Measurements from ENCODE around the gene RNF145.
"Not testable (repeated sequence)": the region's sequence is repeated elsewhere in the genome, so short reads cannot be mapped to it uniquely, and the experiment has no call there.

Gene RNF145

GRCh38 chr5:159189310-159189709 lies 20.0 kb downstream of the RNF145 start:
- no peak for DNase-seq (ENCODE audit: low read depth in 3 of 3)

GRCh38 chr5:159187719-159188118 lies 21.6 kb downstream of the RNF145 start:
- DNase-seq (ENCODE audit: low read depth in 3 of 3), result no peak

- DNase-seq (ENCODE audit: low read depth in 3 of 3), result no peak
These were observed 23.0 kb downstream of the RNF145 start for GRCh38 chr5:159186319-159186718.

GRCh38 chr5:159185773-159186172 lies 23.6 kb downstream of the RNF145 start:
- no peak for DNase-seq (ENCODE audit: low read depth in 3 of 3)

- no peak for DNase-seq (ENCODE audit: low read depth in 3 of 3)
These were observed 24.4 kb downstream of the RNF145 start for GRCh38 chr5:159184858-159185381.

GRCh38 chr5:159184236-159184635 lies 25.1 kb downstream of the RNF145 start:
- no peak for DNase-seq (ENCODE audit: low read depth in 3 of 3)

- DNase-seq (ENCODE audit: low read depth in 3 of 3), result no peak
These were observed 26.1 kb downstream of the RNF145 start for GRCh38 chr5:159183247-159183646.

- DNase-seq (ENCODE audit: low read depth in 3 of 3), result no peak
These were observed 26.7 kb downstream of the RNF145 start for GRCh38 chr5:159182691-159183090.

GRCh38 chr5:159181651-159182050 lies 27.7 kb downstream of the RNF145 start:
- DNase-seq (ENCODE audit: low read depth in 3 of 3), result no peak

GRCh38 chr5:159181152-159181551 lies 28.2 kb downstream of the RNF145 start:
- no peak for DNase-seq (ENCODE audit: low read depth in 3 of 3)

GRCh38 chr5:159179529-159180305 lies 29.6 kb downstream of the RNF145 start:
- DNase-seq (ENCODE audit: low read depth in 3 of 3), result no peak

- DNase-seq (ENCODE audit: low read depth in 3 of 3), result no peak
These were observed 30.4 kb downstream of the RNF145 start for GRCh38 chr5:159178978-159179377.

GRCh38 chr5:159175547-159175946 lies 33.8 kb downstream of the RNF145 start:
- no peak for DNase-seq (ENCODE audit: low read depth in 3 of 3)

- no peak for DNase-seq (ENCODE audit: low read depth in 3 of 3)
These were observed 34.7 kb downstream of the RNF145 start for GRCh38 chr5:159174511-159175168.

GRCh38 chr5:159171274-159171673 lies 38.1 kb downstream of the RNF145 start:
- DNase-seq (ENCODE audit: low read depth in 3 of 3), result no peak

GRCh38 chr5:159170021-159170420 lies 39.3 kb downstream of the RNF145 start:
- DNase-seq (ENCODE audit: low read depth in 3 of 3), result no peak

- no peak for DNase-seq (ENCODE audit: low read depth in 3 of 3)
These were observed 42.9 kb downstream of the RNF145 start for GRCh38 chr5:159166416-159166815.

- DNase-seq (ENCODE audit: low read depth in 3 of 3), result no peak
These were observed 45.7 kb downstream of the RNF145 start for GRCh38 chr5:159163701-159164046.

- DNase-seq (ENCODE audit: low read depth in 3 of 3), result no peak
These were observed 46.2 kb downstream of the RNF145 start for GRCh38 chr5:159163027-159163700.

GRCh38 chr5:159161361-159162214 lies 47.8 kb downstream of the RNF145 start:
- no peak for DNase-seq (ENCODE audit: low read depth in 3 of 3)

- not testable (repeated sequence) for DNase-seq (ENCODE audit: low read depth in 3 of 3)
These were observed 50.7 kb downstream of the RNF145 start for GRCh38 chr5:159158553-159159091.

Measured in stimulated activated CD4-positive, alpha-beta T cell treated with anti-CD3 and anti-CD28 coated beads, TNF-alpha, amount 100 ng/mL, for 4 hours (primary cell).